ENCODE data around the gene DRD1.

DRD1 gene

GRCh38 chr5:175477440-175477839 is 33.5 kb upstream of the DRD1 start:
- Histone ChIP-seq H3K27me3 (ENCODE audit: insufficient read depth, poor library complexity, severe bottlenecking) (peaks cover 3% of the 10 kb centered on the region), H3K4me3 (replicated peaks; ENCODE audit: insufficient read depth, low read length) (no peak overlapping the region), H3K27ac (replicated peaks) (no peak overlapping the region)
- no peak for TF ChIP-seq CTCF (IDR thresholded peaks at IDR 0.05; ENCODE audit: insufficient read depth, low read length)
- no peak for TF ChIP-seq POLR2AphosphoS5 (IDR thresholded peaks at IDR 0.05; ENCODE audit: low read depth)
- TF ChIP-seq REST (IDR thresholded peaks at IDR 0.05; ENCODE audit: insufficient replicate concordance, low read depth) = no peak
- no peak for DNase-seq (ENCODE audit: low read depth in 1 of 2, low spot score in 1 of 2)

GRCh38 chr5:175475248-175475647 is 31.3 kb upstream of the DRD1 start:
- Histone ChIP-seq H3K27me3 (ENCODE audit: insufficient read depth, poor library complexity, severe bottlenecking) (peaks cover 3% of the 10 kb centered on the region), H3K4me3 (replicated peaks; ENCODE audit: insufficient read depth, low read length) (no peak overlapping the region), H3K27ac (replicated peaks) (no peak overlapping the region)
- DNase-seq (ENCODE audit: low read depth in 1 of 2, low spot score in 1 of 2) = no peak
- TF ChIP-seq REST (IDR thresholded peaks at IDR 0.05; ENCODE audit: insufficient replicate concordance, low read depth) (no peak), POLR2AphosphoS5 (IDR thresholded peaks at IDR 0.05; ENCODE audit: low read depth) (no peak), CTCF (IDR thresholded peaks at IDR 0.05; ENCODE audit: insufficient read depth, low read length) (no peak), GABPA (IDR thresholded peaks at IDR 0.05; ENCODE audit: low read depth) (no peak), SPI1 (IDR thresholded peaks at IDR 0.05; ENCODE audit: borderline replicate concordance, low read depth) (no peak)

GRCh38 chr5:175472378-175472777 is 28.4 kb upstream of the DRD1 start:
- no peak for TF ChIP-seq CTCF (IDR thresholded peaks at IDR 0.05; ENCODE audit: insufficient read depth, low read length)
- no peak for TF ChIP-seq SPI1 (IDR thresholded peaks at IDR 0.05; ENCODE audit: borderline replicate concordance, low read depth)
- TF ChIP-seq REST (IDR thresholded peaks at IDR 0.05; ENCODE audit: insufficient replicate concordance, low read depth) = no peak
- TF ChIP-seq POLR2AphosphoS5 (IDR thresholded peaks at IDR 0.05; ENCODE audit: low read depth) = no peak
- TF ChIP-seq GABPA (IDR thresholded peaks at IDR 0.05; ENCODE audit: low read depth) = no peak
- DNase-seq (ENCODE audit: low read depth in 1 of 2, low spot score in 1 of 2) = no peak
- Histone ChIP-seq H3K27me3 (ENCODE audit: insufficient read depth, poor library complexity, severe bottlenecking) (peaks cover 11% of the 10 kb centered on the region), H3K27ac (replicated peaks) (no peak overlapping the region), H3K4me3 (replicated peaks; ENCODE audit: insufficient read depth, low read length) (no peak overlapping the region)

Measured in HL-60 (cell line).